HG03159 (cell line): ENCODE data around the gene KIR2DL3.

Source experiments
- ATAC-seq: cut with Tn5 transposase; IDR thresholded peaks from one replicate; pipeline ENCODE4 v1.9.1; 2021; ENCODE audit warnings: mild to moderate bottlenecking, moderate library complexity; ENCODE audit not compliant: unreplicated experiment

The KIR2DL3 gene

GRCh38 chr19:54790711-54791110, 52.4 kb downstream of the KIR2DL3 start:
- ATAC-seq, result no peak

GRCh38 chr19:54791476-54791875, 53.2 kb downstream of the KIR2DL3 start:
- ATAC-seq, result no peak

GRCh38 chr19:54792814-54793213, 54.5 kb downstream of the KIR2DL3 start:
- ATAC-seq, result no peak

GRCh38 chr19:54795758-54796157, 57.4 kb downstream of the KIR2DL3 start:
- ATAC-seq, result no peak
